GM23338 (cell line): ENCODE measurements around the gene TMPRSS2. TPM values are rescaled to one million over a fixed set of nuclear protein-coding genes. Genes with fewer than 3 reads are reported as not detected.
A peak's percentile ranks its signal among the peaks of the same experiment; 100 is the strongest.

Source experiments
- ATAC-seq: fragments of 200-7000 bp; cut with Tn5 transposase; 3 replicates; pipeline ENCODE4 v1.9.1; 2020
- DNase-seq: peaks from one replicate; pipeline ENCODE4 v3.0.0-alpha.2; 2015; ENCODE audit warnings: low spot score
- H2AFZ ChIP-seq: fragments of 200-600 bp; sonication (generic); 2 replicates; pipeline ENCODE4 v1.8.0; 2016; ENCODE audit warnings: antibody characterized with exemption, mild to moderate bottlenecking, moderate library complexity
- H3F3A ChIP-seq: fragments of 200-600 bp; sonication (generic); replicated peaks from 2 replicates; pipeline ENCODE4 v1.8.0; 2017; ENCODE audit warnings: antibody characterized with exemption, mixed run types, low read depth
- H3K27ac ChIP-seq: fragments of 200-600 bp; sonication (generic); 2 replicates; pipeline ENCODE4 v1.6.1; 2016; ENCODE audit warnings: low read depth
- H3K27me3 ChIP-seq: fragments of 200-600 bp; sonication (generic); 2 replicates; pipeline ENCODE4 v1.8.0; 2016; ENCODE audit warnings: mild to moderate bottlenecking, mixed run types, moderate library complexity; ENCODE audit not compliant: insufficient read depth
- H3K36me3 ChIP-seq: fragments of 200-600 bp; sonication (generic); 2 replicates; pipeline ENCODE4 v1.8.0; 2016; ENCODE audit warnings: mild to moderate bottlenecking; ENCODE audit not compliant: insufficient read depth
- H3K4me1 ChIP-seq: fragments of 200-600 bp; sonication (generic); 2 replicates; pipeline ENCODE4 v1.8.0; 2016; ENCODE audit warnings: mild to moderate bottlenecking, moderate library complexity; ENCODE audit not compliant: insufficient read depth
- H3K4me2 ChIP-seq: fragments of 200-600 bp; sonication (generic); 2 replicates; pipeline ENCODE4 v1.7.1; 2017; ENCODE audit warnings: mixed run types
- H3K4me3 ChIP-seq: fragments of 200-600 bp; sonication (generic); 2 replicates; pipeline ENCODE4 v1.6.1; 2016; ENCODE audit warnings: mixed run types
- H3K79me2 ChIP-seq: fragments of 200-600 bp; sonication (generic); replicated peaks from 2 replicates; pipeline ENCODE4 v1.8.0; 2017; ENCODE audit warnings: mild to moderate bottlenecking; ENCODE audit not compliant: insufficient read depth
- H3K9me2 ChIP-seq: fragments of 200-600 bp; sonication (generic); 2 replicates; pipeline ENCODE4 v1.8.0; 2017; ENCODE audit not compliant: insufficient read depth
- H4K20me1 ChIP-seq: fragments of 200-600 bp; sonication (generic); replicated peaks from 2 replicates; pipeline ENCODE4 v1.8.0; 2017; ENCODE audit warnings: mild to moderate bottlenecking; ENCODE audit not compliant: insufficient read depth
- H3K27ac Mint-ChIP-seq: 2 replicates; pipeline ENCODE4 v1.8.0; 2020; ENCODE audit warnings: inconsistent platforms, mild to moderate bottlenecking, moderate library complexity, mixed read lengths
- H3K27me3 Mint-ChIP-seq: 3 replicates; pipeline ENCODE4 v1.8.0; 2022; ENCODE audit warnings: low read depth, mild to moderate bottlenecking, moderate library complexity, mixed read lengths, inconsistent platforms; ENCODE audit not compliant: insufficient read depth, poor library complexity
- H3K36me3 Mint-ChIP-seq: 3 replicates; pipeline ENCODE4 v1.8.0; 2021; ENCODE audit warnings: low read depth, mild to moderate bottlenecking, inconsistent platforms, moderate library complexity, mixed read lengths
- H3K4me1 Mint-ChIP-seq: 3 replicates; pipeline ENCODE4 v1.8.0; 2020; ENCODE audit warnings: mild to moderate bottlenecking, inconsistent platforms, mixed read lengths
- H3K4me3 Mint-ChIP-seq: 3 replicates; pipeline ENCODE4 v1.8.0; 2021; ENCODE audit warnings: moderate library complexity, mild to moderate bottlenecking, inconsistent platforms, mixed read lengths
- H3K9me3 Mint-ChIP-seq: 3 replicates; pipeline ENCODE4 v1.8.0; 2020; ENCODE audit warnings: moderate library complexity, mild to moderate bottlenecking, inconsistent platforms, mixed read lengths
- CREB1 ChIP-seq: fragments of 250-450 bp; sonication (Bioruptor Pico); IDR thresholded peaks from 2 replicates; pipeline ENCODE4 v1.5.0; 2020; ENCODE audit warnings: low read depth, mild to moderate bottlenecking, moderate library complexity
- CTCF ChIP-seq, 2 experiments: fragments of 200-600 bp in 1 of 2; sonication (generic) in 1 of 2; conservative IDR thresholded peaks; 2 replicates each; pipeline versions ENCODE4 v1.5.1 to v1.6.1; 2016 to 2017; ENCODE audit warnings: antibody characterized with exemption in 2 of 2, low read depth in 2 of 2, mild to moderate bottlenecking in 2 of 2, moderate library complexity in 1 of 2
- ETS1 ChIP-seq: IDR thresholded peaks from 2 replicates; pipeline ENCODE4 v1.6.1; 2016; ENCODE audit warnings: antibody characterized with exemption
- EZH2 ChIP-seq: fragments of 200-600 bp; sonication (generic); IDR thresholded peaks from one replicate; pipeline ENCODE4 v1.8.0; 2017; ENCODE audit warnings: antibody characterized with exemption, mild to moderate bottlenecking, low read depth; ENCODE audit not compliant: unreplicated experiment
- EZH2phosphoT487 ChIP-seq: fragments of 200-600 bp; sonication (generic); IDR thresholded peaks from one replicate; pipeline ENCODE4 v1.8.1; 2018; ENCODE audit warnings: antibody characterized with exemption; ENCODE audit not compliant: unreplicated experiment
- JUNB ChIP-seq: IDR thresholded peaks from one replicate; pipeline ENCODE4 v1.6.1; 2016; ENCODE audit warnings: antibody characterized with exemption; ENCODE audit not compliant: unreplicated experiment
- NANOG ChIP-seq: IDR thresholded peaks from 2 replicates; pipeline ENCODE4 v1.6.1; 2016; ENCODE audit warnings: antibody characterized with exemption, borderline replicate concordance
- POLR2AphosphoS5 ChIP-seq: IDR thresholded peaks from 2 replicates; pipeline ENCODE4 v1.6.1; 2016; ENCODE audit warnings: antibody characterized with exemption, low read depth
- STAT1 ChIP-seq: IDR thresholded peaks from one replicate; pipeline ENCODE4 v1.6.1; 2016; ENCODE audit warnings: antibody characterized with exemption; ENCODE audit not compliant: unreplicated experiment
- ZNF114 ChIP-seq: fragments of 250-450 bp; sonication (Bioruptor Pico); IDR thresholded peaks from 2 replicates; pipeline ENCODE4 v1.5.0; 2020; ENCODE audit warnings: mild to moderate bottlenecking, moderate library complexity
- ZNF462 ChIP-seq: fragments of 250-450 bp; sonication (Bioruptor Pico); IDR thresholded peaks from 2 replicates; pipeline ENCODE4 v1.5.0; 2020; ENCODE audit warnings: mild to moderate bottlenecking, moderate library complexity
- polyA plus RNA-seq: library from polyadenylated mRNA; unstranded; fragments of >200 nt; fragmentation: Nextera tagmentation; extraction: Ambion mirVana; gene quantifications from 2 replicates; pipeline ENCODE4 v1.2.1, GENCODE V29; 2016
- total RNA-seq: library from RNA; depleted of rRNA; stranded (reverse); fragments of >200 nt; shearing (Covaris generic); gene quantifications from 2 replicates; pipeline ENCODE4 v1.2.3, GENCODE V29; 2014

Gene TMPRSS2
- total and polyA plus RNA-seq, 2 experiments from 2014 or later, result 2.3 to 4.9 TPM

- Histone ChIP-seq H3K27ac (0 out of 2 replicates have a peak overlapping the region, but pooled peaks have one; percentile 83), H3K4me2 (peak overlapping the region; percentile 65), H2AFZ (peak overlapping the region; percentile 76), H3F3A (0 out of 2 replicates have a peak, but pooled peaks cover 5% of the 10 kb centered on the region), H3K4me1 (peaks cover 27% of the 10 kb centered on the region), H4K20me1 (no peaks in the 10 kb centered on the region), H3K36me3 (no peaks in the 10 kb centered on the region), H3K79me2 (no peaks in the 10 kb centered on the region), H3K4me3 (peak overlapping the region; percentile 35; the same call in 1 of the 2 replicates), H3K27me3 (no peaks in the 10 kb centered on the region), H3K9me2 (no peaks in the 10 kb centered on the region)
- TF ChIP-seq CREB1 (CRISPR knock-in tag) (no peak), EZH2 (no peak), JUNB (no peak), ZNF114 (no peak), POLR2AphosphoS5 (no peak), NANOG (no peak), EZH2phosphoT487 (no peak), ZNF462 (no peak), CTCF (conservative IDR thresholded peaks at IDR 0.05; ENCODE audit: low read depth in 2 of 2) (no peak), ETS1 (no peak), STAT1 (no peak)
- DNase-seq, result peak; percentile 16
- Mint-ChIP-seq H3K27me3 (no peaks in the 10 kb centered on the region), H3K4me1 (peaks cover 47% of the 10 kb centered on the region), H3K4me3 (peak overlapping the region; percentile 63; the same call in 2 of the 3 replicates), H3K27ac (peak overlapping the region; percentile 90), H3K9me3 (no peaks in the 10 kb centered on the region), H3K36me3 (peaks cover 7% of the 10 kb centered on the region)
- peak; percentile 18 for ATAC-seq
These were observed 29.4 kb downstream of the TMPRSS2 start for GRCh38 chr21:41478319-41479177.
